ENCODE data around the gene MBD6.

- no peak for TF ChIP-seq CTCF (optimal IDR thresholded peaks at IDR 0.05 in 1 of 3, IDR thresholded peaks at IDR 0.05 in 1 of 3, conservative IDR thresholded peaks at IDR 0.05 in 1 of 3; ENCODE audit: extremely low read depth in 1 of 3, insufficient read depth in 2 of 3, low read length in 3 of 3)
- TF ChIP-seq EZH2 (IDR thresholded peaks at IDR 0.05; ENCODE audit: low read length) = no peak
Observed at GRCh38 chr12:57543581-57543980, 21.0 kb downstream of the MBD6 start.

Data from keratinocyte (primary cell).